Peyer's patch (tissue), 4 donors: ENCODE results near the gene HDAC8. TPM values are rescaled to one million over a fixed set of nuclear protein-coding genes. Genes with fewer than 3 reads are reported as not detected.

Experiments
- DNase-seq, 3 donors: peaks; one replicate each; pipeline ENCODE4 v3.0.0-alpha.2; 2017 to 2019
- H3K27ac ChIP-seq, 4 donors: fragments of 200-600 bp; sonication (generic); one replicate each; pipeline ENCODE4 v1.5.1; 2016 to 2019
- H3K27me3 ChIP-seq, 2 donors: fragments of 200-600 bp; sonication (generic); one replicate each; pipeline ENCODE4 v1.5.1; 2019
- H3K36me3 ChIP-seq, 3 donors: fragments of 200-600 bp; sonication (generic); one replicate each; pipeline ENCODE4 v1.5.1; 2016 to 2019
- H3K4me1 ChIP-seq, 4 donors: fragments of 200-600 bp; sonication (generic); one replicate each; pipeline ENCODE4 v1.5.1; 2016 to 2019
- H3K4me3 ChIP-seq, 4 donors: fragments of 200-600 bp; sonication (generic); 1 replicate in 3 of 4; 2 replicates in 1 of 4; pipeline ENCODE4 v1.5.1; 2016 to 2019; ENCODE audit warnings: mild to moderate bottlenecking in 1 of 4
- H3K9me3 ChIP-seq, 4 donors: fragments of 200-600 bp; sonication (generic); one replicate each; pipeline ENCODE4 v1.5.1; 2016 to 2019; ENCODE audit warnings: mild to moderate bottlenecking in 1 of 4
- POLR2A ChIP-seq, 2 donors: fragments of 450-650 bp; IDR thresholded peaks; one replicate each; pipeline ENCODE4 v1.5.1; 2017; ENCODE audit warnings: antibody characterized with exemption in 2 of 2, mild to moderate bottlenecking in 2 of 2, moderate library complexity in 2 of 2
- total RNA-seq, 4 donors: library from RNA; depleted of rRNA; stranded (reverse); fragments of >200 nt; gene quantifications; one replicate each; pipeline ENCODE4 v1.1.0, GENCODE V29; 2016
- TF ChIP-seq, protein P1 (sequence below), 6 experiments: fragments of 450-650 bp in 4 of 6; fragments of 200-600 bp in 2 of 6; sonication (generic) in 1 of 6; IDR thresholded peaks; one replicate each; pipeline ENCODE4 v1.5.1; 2017 to 2019; ENCODE audit warnings: antibody characterized with exemption in 6 of 6, mild to moderate bottlenecking in 3 of 6, moderate library complexity in 1 of 6

Gene HDAC8
- total RNA-seq, 4 donors from 2014 or later = 24.2 to 48.9 (median 46.0) TPM

DNA sequence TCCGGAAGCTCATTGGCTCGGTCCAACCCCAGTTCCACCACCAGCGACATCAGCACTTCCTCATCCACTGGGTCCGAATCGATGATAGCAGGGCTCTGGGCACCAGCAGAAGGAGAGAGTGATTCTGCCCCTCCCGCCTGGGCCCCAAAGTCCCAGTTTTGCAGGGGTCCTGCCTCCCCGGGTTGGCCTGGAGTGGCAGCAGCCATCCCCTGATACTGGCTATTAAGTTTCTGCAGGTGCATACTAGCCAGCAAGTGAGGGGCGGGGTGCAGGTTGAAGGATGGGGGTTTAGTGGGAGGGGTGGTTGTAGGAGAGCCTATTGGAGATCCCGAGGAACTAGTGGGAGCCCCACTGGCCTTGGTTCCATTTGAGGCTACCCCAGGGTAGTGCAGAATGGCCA, 270.9 kb downstream of the HDAC8 start:
- H3K36me3 ChIP-seq = no peaks in the 10 kb centered on the region
- peaks cover 0 to 13% (median 2%) of the 10 kb centered on the region in 4 donors for H3K4me1 ChIP-seq
- H3K9me3 ChIP-seq = no peaks in the 10 kb centered on the region
- H3K27me3 ChIP-seq = no peaks in the 10 kb centered on the region
- H3K27ac ChIP-seq = no peak overlapping the region
- no peak for DNase-seq
- H3K4me3 ChIP-seq = no peak overlapping the region
- TF ChIP-seq, protein P1, sequence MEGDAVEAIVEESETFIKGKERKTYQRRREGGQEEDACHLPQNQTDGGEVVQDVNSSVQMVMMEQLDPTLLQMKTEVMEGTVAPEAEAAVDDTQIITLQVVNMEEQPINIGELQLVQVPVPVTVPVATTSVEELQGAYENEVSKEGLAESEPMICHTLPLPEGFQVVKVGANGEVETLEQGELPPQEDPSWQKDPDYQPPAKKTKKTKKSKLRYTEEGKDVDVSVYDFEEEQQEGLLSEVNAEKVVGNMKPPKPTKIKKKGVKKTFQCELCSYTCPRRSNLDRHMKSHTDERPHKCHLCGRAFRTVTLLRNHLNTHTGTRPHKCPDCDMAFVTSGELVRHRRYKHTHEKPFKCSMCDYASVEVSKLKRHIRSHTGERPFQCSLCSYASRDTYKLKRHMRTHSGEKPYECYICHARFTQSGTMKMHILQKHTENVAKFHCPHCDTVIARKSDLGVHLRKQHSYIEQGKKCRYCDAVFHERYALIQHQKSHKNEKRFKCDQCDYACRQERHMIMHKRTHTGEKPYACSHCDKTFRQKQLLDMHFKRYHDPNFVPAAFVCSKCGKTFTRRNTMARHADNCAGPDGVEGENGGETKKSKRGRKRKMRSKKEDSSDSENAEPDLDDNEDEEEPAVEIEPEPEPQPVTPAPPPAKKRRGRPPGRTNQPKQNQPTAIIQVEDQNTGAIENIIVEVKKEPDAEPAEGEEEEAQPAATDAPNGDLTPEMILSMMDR (IDR thresholded peaks at IDR 0.05) = no peak
- TF ChIP-seq POLR2A (IDR thresholded peaks at IDR 0.05) = no peak

DNA sequence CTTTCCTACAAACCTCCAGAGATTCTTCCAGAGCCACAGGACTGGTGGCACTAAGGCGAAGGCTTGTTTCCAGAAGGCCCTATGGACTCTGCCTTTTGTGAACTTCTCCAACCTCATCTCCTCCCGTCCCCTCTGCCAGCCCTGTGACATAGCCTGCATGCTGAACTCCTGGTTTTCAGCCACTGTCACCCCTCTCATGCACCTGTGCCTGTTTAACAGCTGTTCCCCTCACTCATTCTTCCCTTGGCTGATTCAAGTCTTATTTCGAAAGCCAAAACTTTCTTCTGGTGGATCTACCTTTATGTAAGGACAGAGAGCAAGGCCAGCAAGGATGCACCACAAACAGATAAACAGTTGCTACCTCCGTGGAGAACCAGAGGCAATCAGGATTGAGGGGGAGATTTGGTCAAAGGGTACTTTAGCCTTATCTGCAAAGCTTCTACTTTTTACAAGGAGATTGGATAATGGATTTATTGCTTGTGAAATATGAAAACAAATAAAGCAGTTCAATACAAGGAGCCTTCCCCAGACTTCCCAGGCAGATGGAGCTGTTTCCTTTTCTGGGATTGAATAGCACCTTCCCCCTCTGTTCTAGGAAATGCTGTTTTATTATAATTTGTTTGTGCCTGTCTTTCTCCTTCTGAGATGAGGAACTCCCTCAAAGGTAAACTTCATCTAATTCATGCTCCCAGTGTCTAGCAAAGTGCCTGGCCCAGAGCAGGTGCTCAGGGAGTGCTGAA, 272.6 kb downstream of the HDAC8 start:
- no peak for TF ChIP-seq POLR2A (IDR thresholded peaks at IDR 0.05)
- TF ChIP-seq, protein P1 (IDR thresholded peaks at IDR 0.05) = no peak
- no peak for DNase-seq
- Histone ChIP-seq H3K27me3 (no peaks in the 10 kb centered on the region), H3K4me1 (peaks cover 0 to 4% (median 2%) of the 10 kb centered on the region in 4 donors), H3K4me3 (no peak overlapping the region), H3K27ac (no peak overlapping the region), H3K36me3 (no peaks in the 10 kb centered on the region), H3K9me3 (no peaks in the 10 kb centered on the region)

DNA sequence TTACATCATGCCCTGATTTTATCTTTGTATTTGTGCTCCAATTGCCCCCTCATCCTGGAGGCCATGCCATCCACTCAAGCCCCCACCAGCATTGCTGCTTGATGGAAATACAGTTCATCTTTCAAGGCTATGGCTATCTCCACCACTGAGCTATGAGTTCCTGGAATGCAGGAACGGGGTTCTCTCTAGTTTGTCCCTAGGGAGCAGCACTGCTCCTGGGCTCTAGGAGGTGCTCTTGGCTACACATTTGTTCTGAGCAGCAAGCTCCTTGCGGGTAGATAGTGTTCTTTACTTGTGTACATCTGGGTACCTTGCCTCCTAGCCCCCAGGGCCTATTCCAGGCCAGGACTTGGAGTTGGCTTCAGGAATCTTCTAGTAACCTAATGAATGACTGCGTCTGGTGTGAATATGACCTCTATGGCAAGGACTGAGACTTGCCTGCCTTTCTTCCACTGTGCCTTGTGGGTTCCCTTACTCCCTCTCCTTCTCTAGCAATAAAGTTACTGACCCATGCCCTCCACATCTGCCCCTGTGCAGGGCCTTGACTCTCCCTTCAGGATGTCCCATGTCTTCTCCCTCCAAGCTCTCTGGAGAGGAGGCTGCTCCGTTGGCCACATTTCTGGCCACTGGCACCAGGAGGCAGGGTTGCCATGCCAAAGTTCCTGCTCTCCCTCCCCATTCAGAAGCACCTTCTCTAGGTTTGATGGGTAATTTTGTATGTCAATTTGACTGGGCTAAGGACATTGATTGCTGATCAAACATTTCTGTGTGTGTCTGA, 274.5 kb downstream of the HDAC8 start:
- Histone ChIP-seq H3K27ac (no peak overlapping the region), H3K36me3 (no peaks in the 10 kb centered on the region), H3K4me1 (no peaks in the 10 kb centered on the region), H3K4me3 (no peak overlapping the region), H3K9me3 (no peaks in the 10 kb centered on the region), H3K27me3 (no peaks in the 10 kb centered on the region)
- TF ChIP-seq, protein P1 (IDR thresholded peaks at IDR 0.05) = peak in 3 of 6 experiments; percentile 27 to 46 (median 44)
- TF ChIP-seq POLR2A (IDR thresholded peaks at IDR 0.05) = no peak
- no peak for DNase-seq

DNA sequence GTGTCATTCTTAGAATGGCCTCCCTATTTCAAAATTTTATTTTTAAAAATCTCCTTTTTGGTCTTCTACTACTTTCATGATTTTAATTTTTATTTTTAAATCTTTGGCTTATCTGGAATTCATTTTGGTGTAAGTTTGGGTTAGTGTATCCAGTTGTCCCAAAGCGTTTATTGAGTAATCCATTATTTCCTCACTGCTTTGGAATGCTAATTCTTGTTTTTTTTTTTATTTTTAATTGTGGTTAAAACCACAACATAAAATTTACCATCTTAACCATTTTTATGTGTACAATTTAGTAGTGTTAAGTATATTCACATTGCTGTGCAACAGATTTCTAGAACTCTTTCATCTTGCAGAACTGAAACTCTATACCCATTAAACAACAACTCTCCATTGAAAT, 275.7 kb downstream of the HDAC8 start:
- Histone ChIP-seq H3K4me3 (no peak overlapping the region), H3K27me3 (no peaks in the 10 kb centered on the region), H3K27ac (no peak overlapping the region), H3K9me3 (no peaks in the 10 kb centered on the region), H3K4me1 (no peaks in the 10 kb centered on the region), H3K36me3 (no peaks in the 10 kb centered on the region)
- no peak for DNase-seq
- no peak for TF ChIP-seq POLR2A (IDR thresholded peaks at IDR 0.05)
- TF ChIP-seq, protein P1 (IDR thresholded peaks at IDR 0.05) = no peak

DNA sequence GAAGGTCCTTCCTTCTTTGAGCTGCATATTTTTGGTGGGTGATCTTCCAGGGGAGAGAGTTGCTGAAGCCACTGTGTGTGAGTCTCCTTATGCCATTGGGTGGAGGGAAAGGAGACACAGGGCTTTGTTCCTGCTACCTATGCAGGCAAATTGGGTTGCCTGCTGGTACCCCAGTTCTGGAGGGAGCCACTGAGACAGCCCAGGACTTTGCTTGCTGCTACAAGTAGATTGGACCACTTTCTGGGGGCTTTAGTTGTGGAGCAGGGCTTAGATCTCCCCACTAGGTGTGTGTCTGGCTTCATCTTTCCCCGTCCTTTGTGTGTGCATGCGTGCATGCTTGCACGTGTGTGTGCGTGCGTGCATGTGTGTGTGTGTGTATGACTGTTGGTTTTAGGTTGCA, 276.9 kb downstream of the HDAC8 start:
- Histone ChIP-seq H3K4me1 (no peaks in the 10 kb centered on the region), H3K27me3 (no peaks in the 10 kb centered on the region), H3K4me3 (no peak overlapping the region), H3K27ac (no peak overlapping the region), H3K36me3 (no peaks in the 10 kb centered on the region), H3K9me3 (no peaks in the 10 kb centered on the region)
- TF ChIP-seq, protein P1 (IDR thresholded peaks at IDR 0.05) = no peak
- TF ChIP-seq POLR2A (IDR thresholded peaks at IDR 0.05) = no peak
- DNase-seq = no peak
